CD4-positive, CD25-positive, alpha-beta regulatory T cell (primary cell): ENCODE measurements around the gene LOXL3. TPM values are rescaled to one million over a fixed set of nuclear protein-coding genes. Genes with fewer than 3 reads are reported as not detected.

ENCODE experiments used
- ATAC-seq, 2 donors: fragments of 150-1000 bp; cut with Tn5 transposase; one replicate each; pipeline ENCODE4 v1.10.0; 2021; ENCODE audit warnings: low read depth in 2 of 2, moderate number of reproducible peaks in 2 of 2, moderate library complexity in 1 of 2
- DNase-seq, 3 donors: peaks; one replicate each; pipeline versions ENCODE4 v3.0.0 to v3.0.0-alpha.2; 2012 to 2022; ENCODE audit warnings: mixed read lengths in 1 of 3
- H3K27ac ChIP-seq: one replicate; pipeline ENCODE4 v1.7.0; 2013; ENCODE audit warnings: mild to moderate bottlenecking, low read length; ENCODE audit not compliant: insufficient read depth, poor library complexity, severe bottlenecking
- H3K27me3 ChIP-seq: one replicate; pipeline ENCODE4 v1.7.0; 2013; ENCODE audit warnings: low read length; ENCODE audit not compliant: control insufficient read depth, insufficient read depth
- H3K36me3 ChIP-seq: one replicate; pipeline ENCODE4 v1.7.0; 2013; ENCODE audit warnings: mild to moderate bottlenecking, low read length, moderate library complexity; ENCODE audit not compliant: control insufficient read depth, insufficient read depth
- H3K4me1 ChIP-seq: 2 replicates; pipeline ENCODE4 v1.7.0; 2013; ENCODE audit warnings: mild to moderate bottlenecking, low read length; ENCODE audit not compliant: insufficient read depth, control insufficient read depth, poor library complexity, severe bottlenecking
- H3K4me3 ChIP-seq: one replicate; pipeline ENCODE4 v1.7.0; 2013; ENCODE audit warnings: low read depth, mild to moderate bottlenecking, low read length, moderate library complexity
- H3K9me3 ChIP-seq, 2 experiments: 1 replicate in 1 of 2; 2 replicates in 1 of 2; pipeline ENCODE4 v1.7.0; 2013; ENCODE audit warnings: low read length in 2 of 2, mild to moderate bottlenecking in 1 of 2, moderate library complexity in 1 of 2; ENCODE audit not compliant: control insufficient read depth in 2 of 2
- H3K27ac Mint-ChIP-seq, 3 donors: one replicate each; pipeline ENCODE4 v1.8.0; 2020 to 2022; ENCODE audit warnings: mild to moderate bottlenecking in 3 of 3, mixed read lengths in 3 of 3, moderate library complexity in 2 of 3
- H3K27me3 Mint-ChIP-seq: one replicate; pipeline ENCODE4 v1.8.0; 2022; ENCODE audit warnings: mild to moderate bottlenecking, mixed read lengths
- H3K36me3 Mint-ChIP-seq: one replicate; pipeline ENCODE4 v1.8.0; 2020; ENCODE audit warnings: mixed read lengths
- H3K4me1 Mint-ChIP-seq, 4 donors: one replicate each; pipeline ENCODE4 v1.8.0; 2020 to 2022; ENCODE audit warnings: mixed read lengths in 4 of 4, mild to moderate bottlenecking in 1 of 4
- H3K4me3 Mint-ChIP-seq, 4 donors: one replicate each; pipeline ENCODE4 v1.8.0; 2020 to 2022; ENCODE audit warnings: mild to moderate bottlenecking in 4 of 4, mixed read lengths in 4 of 4, moderate library complexity in 3 of 4
- H3K9me3 Mint-ChIP-seq, 7 donors: one replicate each; pipeline ENCODE4 v1.8.0; 2020 to 2022; ENCODE audit warnings: mixed read lengths in 7 of 7, mild to moderate bottlenecking in 3 of 7, moderate library complexity in 2 of 7
- polyA plus RNA-seq, 4 donors: library from polyadenylated mRNA; unstranded; fragments of 300-500 nt; fragmentation: Illumina TruSeq; gene quantifications; one replicate each; pipeline ENCODE4 v1.2.3, GENCODE V29; 2021
- total RNA-seq: library from RNA; stranded (reverse); gene quantifications from one replicate; pipeline ENCODE4 v1.2.3, GENCODE V29; 2022

The LOXL3 gene
- total and polyA plus RNA-seq, 5 donors from 2014 or later = 0.09 to 1.1 TPM; not detected in 3

DNA sequence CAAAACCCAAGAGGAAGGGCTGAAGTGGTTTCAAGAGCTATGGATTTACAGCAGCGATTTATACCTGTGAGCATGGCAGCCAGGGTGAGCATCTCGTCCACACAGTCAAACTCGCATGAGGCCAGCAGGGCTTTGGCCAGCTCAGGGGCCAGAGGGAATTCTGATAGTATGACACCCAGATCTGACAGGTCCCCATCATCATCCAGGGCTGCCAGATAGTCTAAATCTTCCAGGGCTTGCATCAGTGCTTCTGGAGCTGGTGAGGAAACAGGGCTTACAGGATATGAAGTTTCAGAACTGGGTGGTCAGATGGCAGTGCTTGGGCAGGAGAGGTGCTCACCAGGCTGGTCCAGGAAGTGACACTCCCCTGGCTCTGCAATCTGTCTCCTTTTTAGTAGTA is 31.2 kb downstream of the LOXL3 start:
- no peaks in the 10 kb centered on the region for H3K4me1 ChIP-seq
- no peak overlapping the region for H3K27ac ChIP-seq
- peaks cover 15% of the 10 kb centered on the region for H3K36me3 ChIP-seq
- Mint-ChIP-seq H3K4me3 (peak overlapping the region in 2 of 4 donors; percentile 7 to 48), H3K9me3 (peaks cover 0 to 7% (median 0%) of the 10 kb centered on the region in 7 donors), H3K27ac (no peak overlapping the region), H3K36me3 (peaks cover 18% of the 10 kb centered on the region), H3K27me3 (peaks cover 51% of the 10 kb centered on the region), H3K4me1 (peaks cover 0 to 15% (median 3%) of the 10 kb centered on the region in 4 donors)
- DNase-seq (no peak), ATAC-seq (no peak)
- H3K27me3 ChIP-seq = peaks cover 28% of the 10 kb centered on the region
- no peak overlapping the region for H3K4me3 ChIP-seq
- H3K9me3 ChIP-seq = no peaks in the 10 kb centered on the region

DNA sequence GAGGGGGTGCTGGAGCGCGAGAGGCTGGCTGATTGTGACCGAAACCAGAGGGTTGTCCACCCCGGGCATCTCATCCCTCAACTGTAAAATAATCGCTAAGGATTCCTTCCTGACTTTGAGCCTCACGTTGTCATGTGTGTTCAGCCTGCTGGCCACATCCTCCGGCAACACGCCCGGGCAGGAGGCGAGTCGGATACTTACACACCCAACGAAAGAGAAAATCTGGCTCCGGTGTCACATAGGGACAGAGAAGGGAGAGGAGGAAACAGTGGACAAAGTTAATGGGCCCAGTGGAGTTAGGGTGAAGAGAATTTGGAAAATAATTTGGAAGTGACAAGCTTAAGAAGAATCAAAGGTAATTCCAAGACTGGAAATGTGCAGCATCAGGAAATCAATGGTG is 37.1 kb downstream of the LOXL3 start:
- no peak for ATAC-seq
- Histone ChIP-seq H3K27me3 (peaks cover 42% of the 10 kb centered on the region), H3K4me3 (no peak overlapping the region), H3K36me3 (no peaks in the 10 kb centered on the region), H3K9me3 (no peaks in the 10 kb centered on the region), H3K27ac (no peak overlapping the region), H3K4me1 (peaks cover 33% of the 10 kb centered on the region)
- H3K4me3 Mint-ChIP-seq = peak overlapping the region; percentile 58 to 86 (median 80)
- DNase-seq = no peak
- H3K27ac Mint-ChIP-seq = no peak overlapping the region
- peaks cover 0 to 29% (median 2%) of the 10 kb centered on the region in 4 donors for H3K4me1 Mint-ChIP-seq
- H3K27me3 Mint-ChIP-seq = peaks cover 80% of the 10 kb centered on the region
- peaks cover 0 to 12% (median 0%) of the 10 kb centered on the region in 7 donors for H3K9me3 Mint-ChIP-seq
- peaks cover 4% of the 10 kb centered on the region for H3K36me3 Mint-ChIP-seq

DNA sequence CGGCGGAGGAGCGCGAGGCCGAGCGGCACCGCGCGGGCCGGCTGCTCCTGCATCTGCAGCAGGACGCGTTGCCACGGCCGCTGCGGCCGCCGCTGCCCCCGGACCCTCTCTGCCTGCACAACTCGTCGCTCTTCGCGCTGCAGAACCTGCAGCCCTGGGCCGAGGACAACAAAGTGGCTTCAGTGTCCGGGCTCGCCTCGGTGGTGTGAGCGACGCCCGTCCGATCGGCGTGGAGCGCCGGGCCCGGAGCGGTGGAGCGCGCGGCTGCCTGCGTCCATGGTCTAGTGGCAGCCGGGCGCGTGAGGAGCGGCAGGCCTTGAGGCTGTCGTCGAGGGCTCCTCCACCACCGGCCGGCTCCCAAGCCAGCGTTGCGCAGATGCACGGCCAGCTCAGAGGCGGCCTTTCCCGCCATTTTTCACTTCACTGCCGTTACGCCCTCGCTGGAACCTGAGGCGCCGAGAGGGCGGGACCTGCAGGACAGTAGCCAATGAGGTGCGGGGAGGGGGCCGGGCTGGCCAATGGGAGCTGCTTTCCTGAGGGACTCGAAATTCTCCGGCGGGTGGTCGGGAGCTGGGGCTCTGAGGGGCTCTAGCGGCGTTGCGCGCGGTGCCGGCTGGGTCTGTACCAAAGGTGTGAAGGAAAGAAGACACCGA is 37.6 kb downstream of the LOXL3 start:
- peak; percentile 75 to 77 for ATAC-seq
- Histone ChIP-seq H3K27ac (no peak overlapping the region), H3K36me3 (no peaks in the 10 kb centered on the region), H3K4me1 (peaks cover 33% of the 10 kb centered on the region), H3K4me3 (no peak overlapping the region), H3K27me3 (peaks cover 42% of the 10 kb centered on the region), H3K9me3 (no peaks in the 10 kb centered on the region)
- H3K9me3 Mint-ChIP-seq = peaks cover 0 to 12% (median 0%) of the 10 kb centered on the region in 7 donors
- no peak overlapping the region for H3K27ac Mint-ChIP-seq
- peaks cover 79% of the 10 kb centered on the region for H3K27me3 Mint-ChIP-seq
- H3K36me3 Mint-ChIP-seq = peaks cover 4% of the 10 kb centered on the region
- peak overlapping the region in 3 of 4 donors; percentile 74 to 86 (median 85) for H3K4me3 Mint-ChIP-seq
- DNase-seq = peak; percentile 52 to 85 (median 71)
- peaks cover 0 to 29% (median 2%) of the 10 kb centered on the region in 4 donors for H3K4me1 Mint-ChIP-seq

DNA sequence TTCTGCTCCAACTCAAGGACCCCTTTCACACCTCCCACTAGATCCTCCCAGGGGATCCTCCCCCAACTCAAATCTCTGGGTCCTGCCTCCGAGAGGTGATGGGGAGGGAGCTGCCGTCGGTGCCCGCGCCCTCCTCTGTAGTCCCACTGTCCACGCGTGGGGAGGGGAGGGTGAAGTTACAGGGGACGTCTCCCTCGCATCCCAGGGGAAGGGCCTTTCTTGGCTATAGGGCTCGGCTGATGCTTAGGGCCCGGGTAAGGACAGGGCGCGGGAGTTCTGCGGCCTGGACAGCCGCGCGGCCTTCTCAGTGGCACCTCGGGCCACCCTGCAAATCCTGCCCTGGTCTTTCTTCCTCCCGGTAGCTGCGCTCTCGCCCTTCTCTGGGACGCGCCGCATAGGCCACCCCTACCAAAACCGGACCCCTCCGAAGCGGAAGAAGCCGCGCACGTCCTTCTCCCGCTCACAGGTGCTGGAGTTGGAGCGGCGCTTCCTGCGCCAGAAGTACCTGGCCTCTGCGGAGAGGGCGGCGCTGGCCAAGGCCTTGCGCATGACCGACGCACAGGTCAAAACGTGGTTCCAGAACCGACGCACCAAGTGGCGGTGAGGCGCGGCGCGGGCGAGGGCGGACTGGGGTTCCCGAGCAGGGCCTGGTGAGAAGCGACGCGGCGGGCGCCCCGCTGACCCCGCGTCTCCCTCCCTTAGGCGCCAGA is 38.3 kb downstream of the LOXL3 start:
- H3K4me1 ChIP-seq = peaks cover 33% of the 10 kb centered on the region
- no peaks in the 10 kb centered on the region for H3K36me3 ChIP-seq
- Mint-ChIP-seq H3K4me1 (peaks cover 0 to 29% (median 4%) of the 10 kb centered on the region in 4 donors), H3K27ac (no peak overlapping the region), H3K4me3 (peak overlapping the region; percentile 21 to 85 (median 58)), H3K9me3 (peaks cover 0 to 13% (median 0%) of the 10 kb centered on the region in 7 donors), H3K36me3 (peaks cover 4% of the 10 kb centered on the region), H3K27me3 (peaks cover 77% of the 10 kb centered on the region)
- no peaks in the 10 kb centered on the region for H3K9me3 ChIP-seq
- H3K27me3 ChIP-seq = peaks cover 41% of the 10 kb centered on the region
- no peak for ATAC-seq
- no peak overlapping the region for H3K4me3 ChIP-seq
- no peak overlapping the region for H3K27ac ChIP-seq
- DNase-seq = peak in 1 of 3 donors; percentile 45

DNA sequence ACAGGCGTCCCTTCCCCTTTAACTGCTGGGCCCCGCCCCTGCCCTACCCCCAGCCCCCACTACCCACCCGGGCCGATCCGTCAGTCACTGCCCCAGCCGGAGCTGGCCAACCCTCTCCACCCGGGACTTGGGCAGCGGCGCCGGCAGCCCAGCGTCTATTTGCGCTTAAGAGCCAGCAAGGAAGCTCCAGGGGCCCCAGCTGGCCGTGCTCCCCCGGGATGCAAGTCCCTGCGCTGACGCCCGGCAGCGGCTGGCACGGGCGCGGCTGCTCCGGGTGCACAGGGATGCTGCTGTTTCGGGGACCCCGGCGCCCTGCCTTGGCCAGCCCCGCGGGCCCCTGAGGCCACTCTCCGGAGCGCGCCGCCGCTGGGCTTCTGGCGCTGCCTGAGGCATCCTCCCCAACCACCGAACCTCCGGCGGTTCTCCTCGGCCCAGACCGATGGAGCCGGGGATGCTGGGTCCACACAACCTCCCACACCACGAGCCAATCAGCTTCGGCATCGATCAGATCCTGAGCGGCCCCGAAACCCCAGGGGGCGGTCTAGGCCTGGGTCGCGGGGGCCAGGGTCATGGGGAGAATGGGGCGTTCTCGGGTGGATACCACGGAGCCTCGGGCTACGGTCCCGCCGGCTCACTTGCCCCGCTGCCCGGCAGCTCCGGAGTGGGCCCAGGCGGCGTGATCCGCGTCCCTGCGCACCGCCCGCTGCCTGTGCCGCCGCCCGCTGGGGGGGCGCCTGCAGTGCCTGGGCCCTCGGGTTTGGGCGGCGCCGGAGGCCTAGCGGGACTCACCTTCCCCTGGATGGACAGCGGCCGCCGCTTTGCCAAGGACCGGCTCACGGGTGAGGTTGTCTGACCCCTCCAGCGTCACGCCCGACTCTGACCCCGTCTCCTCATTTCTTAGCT is 39.1 kb downstream of the LOXL3 start, which contains the start of gene TLX2:
Gene TLX2, plus strand, starts transcription at position 83 of the 903 bp plus-strand sequence. Its CDS starts 357 bp downstream, at position 440.
- H3K27ac Mint-ChIP-seq = no peak within 1 kb of the TSS
- Histone ChIP-seq H3K9me3 (no peaks in the 10 kb centered on the region), H3K36me3 (no peaks in the 10 kb centered on the region), H3K4me3 (no peak within 1 kb of the TSS), H3K27ac (no peak within 1 kb of the TSS), H3K27me3 (peaks cover 38% of the 10 kb centered on the region), H3K4me1 (peaks cover 33% of the 10 kb centered on the region)
- peaks cover 0 to 29% (median 5%) of the 10 kb centered on the region in 4 donors for H3K4me1 Mint-ChIP-seq
- DNase-seq = peak in 1 of 3 donors; percentile 26
- H3K4me3 Mint-ChIP-seq = peak within 1 kb of the TSS; percentile 39 to 85 (median 76)
- peaks cover 4% of the 10 kb centered on the region for H3K36me3 Mint-ChIP-seq
- ATAC-seq = no peak
- peaks cover 69% of the 10 kb centered on the region for H3K27me3 Mint-ChIP-seq
- peaks cover 0 to 12% (median 0%) of the 10 kb centered on the region in 7 donors for H3K9me3 Mint-ChIP-seq

DNA sequence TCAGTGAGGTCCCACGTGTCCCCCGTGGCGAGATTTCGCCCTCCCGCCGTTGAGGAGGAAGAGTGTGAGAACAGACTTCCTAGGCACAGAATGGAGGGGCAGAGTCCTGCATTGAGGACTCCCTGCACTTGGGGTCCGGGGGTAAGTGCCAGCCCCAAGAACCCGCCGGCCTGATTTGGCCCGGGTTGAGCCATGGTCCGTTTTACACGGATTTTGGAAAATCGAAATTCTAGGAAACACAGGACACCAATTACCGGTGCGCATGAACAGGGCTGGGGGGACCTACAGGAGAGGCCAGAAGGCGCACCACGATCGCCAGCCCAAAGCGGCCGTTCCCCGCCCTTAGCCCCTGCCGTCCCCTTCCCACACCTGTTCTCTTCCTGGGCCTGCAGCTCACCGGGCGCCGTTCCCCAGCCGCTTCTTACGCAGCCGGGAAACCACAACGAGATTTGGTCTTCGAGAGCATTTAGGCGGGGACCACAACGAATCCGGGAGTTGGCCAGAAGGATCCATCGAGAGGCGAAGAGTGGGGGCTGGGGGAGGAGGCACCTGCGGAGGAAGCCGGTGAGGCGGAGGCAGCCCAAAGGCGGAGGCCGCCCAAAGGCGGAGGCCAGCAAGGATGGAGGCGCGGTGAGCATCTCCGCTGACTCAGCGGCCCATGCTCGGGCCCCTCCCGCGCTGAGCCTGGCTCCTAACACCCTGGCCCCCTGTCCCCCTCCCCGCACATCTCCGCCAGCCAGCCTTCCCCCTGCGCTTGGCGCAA is 40.0 kb downstream of the LOXL3 start:
- ATAC-seq (no peak), DNase-seq (peak in 1 of 3 donors; percentile 71)
- Histone ChIP-seq H3K4me1 (peaks cover 33% of the 10 kb centered on the region), H3K27ac (no peak overlapping the region), H3K9me3 (no peaks in the 10 kb centered on the region), H3K4me3 (no peak overlapping the region), H3K27me3 (peaks cover 32% of the 10 kb centered on the region), H3K36me3 (no peaks in the 10 kb centered on the region)
- peaks cover 0 to 30% (median 5%) of the 10 kb centered on the region in 4 donors for H3K4me1 Mint-ChIP-seq
- H3K9me3 Mint-ChIP-seq = peaks cover 0 to 12% (median 0%) of the 10 kb centered on the region in 7 donors
- H3K36me3 Mint-ChIP-seq = peaks cover 4% of the 10 kb centered on the region
- H3K27ac Mint-ChIP-seq = no peak overlapping the region
- peak overlapping the region in 3 of 4 donors; percentile 26 to 76 (median 75) for H3K4me3 Mint-ChIP-seq
- H3K27me3 Mint-ChIP-seq = peaks cover 62% of the 10 kb centered on the region
